Neuronal stem cell (in vitro differentiated cells): ENCODE data around the gene MTNR1A.
A peak's percentile ranks its signal among the peaks of the same experiment; 100 is the strongest.

ENCODE experiments used
- DNase-seq: peaks from one replicate; pipeline ENCODE4 v3.0.0-alpha.2; 2013; ENCODE audit warnings: low spot score
- H2AFZ ChIP-seq: one replicate; pipeline ENCODE4 v1.6.1; 2013; ENCODE audit warnings: mild to moderate bottlenecking, low read length, inconsistent platforms
- H2AK5ac ChIP-seq: 2 replicates; pipeline ENCODE4 v1.6.1; 2013; ENCODE audit warnings: low read depth, mild to moderate bottlenecking, inconsistent platforms, low read length, moderate library complexity, mixed read lengths
- H2BK120ac ChIP-seq: 2 replicates; pipeline ENCODE4 v1.6.1; 2013; ENCODE audit warnings: low read depth, mild to moderate bottlenecking, inconsistent platforms, low read length, moderate library complexity, mixed read lengths
- H2BK12ac ChIP-seq: one replicate; pipeline ENCODE4 v1.6.1; 2013; ENCODE audit warnings: low read length, inconsistent platforms
- H2BK15ac ChIP-seq: 2 replicates; pipeline ENCODE4 v1.6.1; 2013; ENCODE audit warnings: mild to moderate bottlenecking, low read length, inconsistent platforms, mixed read lengths
- H2BK5ac ChIP-seq: one replicate; pipeline ENCODE4 v1.6.1; 2013; ENCODE audit warnings: inconsistent platforms, mild to moderate bottlenecking, low read length, moderate library complexity
- H3K14ac ChIP-seq: one replicate; pipeline ENCODE4 v1.6.1; 2013; ENCODE audit warnings: low read length, inconsistent platforms
- H3K18ac ChIP-seq: 2 replicates; pipeline ENCODE4 v1.6.1; 2013; ENCODE audit warnings: low read length, inconsistent platforms
- H3K23ac ChIP-seq: 2 replicates; pipeline ENCODE4 v1.6.1; 2013; ENCODE audit warnings: low read depth, mild to moderate bottlenecking, mixed read lengths, low read length, inconsistent platforms; ENCODE audit not compliant: poor library complexity
- H3K27ac ChIP-seq: replicated peaks from 3 replicates; pipeline ENCODE4 v1.5.1; 2013; ENCODE audit warnings: low read length, inconsistent platforms
- H3K27me3 ChIP-seq, 3 experiments: 2 replicates each; pipeline ENCODE4 v1.6.1; 2013; ENCODE audit warnings: low read length in 3 of 3, mild to moderate bottlenecking in 2 of 3, inconsistent platforms in 1 of 3, low read depth in 1 of 3, mixed read lengths in 1 of 3, moderate library complexity in 1 of 3; ENCODE audit not compliant: control insufficient read depth in 3 of 3, insufficient read depth in 3 of 3
- H3K36me3 ChIP-seq, 2 donors: replicated peaks in 1 of 2; 2 replicates each; pipeline ENCODE4 v1.6.1; 2013; ENCODE audit warnings: low read length in 2 of 2; ENCODE audit not compliant: control insufficient read depth in 2 of 2, insufficient read depth in 2 of 2
- H3K4ac ChIP-seq: 2 replicates; pipeline ENCODE4 v1.6.1; 2013; ENCODE audit warnings: inconsistent platforms, mild to moderate bottlenecking, low read length, moderate library complexity
- H3K4me1 ChIP-seq, 2 donors: 1 replicate in 1 of 2; 2 replicates in 1 of 2; pipeline ENCODE4 v1.6.1; 2013; ENCODE audit warnings: low read length in 2 of 2, low read depth in 1 of 2; ENCODE audit not compliant: control insufficient read depth in 2 of 2, insufficient read depth in 1 of 2
- H3K4me2 ChIP-seq: one replicate; pipeline ENCODE4 v1.6.1; 2013; ENCODE audit warnings: mild to moderate bottlenecking, low read length, inconsistent platforms; ENCODE audit not compliant: insufficient read depth, poor library complexity, severe bottlenecking
- H3K4me3 ChIP-seq, 2 donors: 2 replicates each; pipeline ENCODE4 v1.5.1; 2013; ENCODE audit warnings: low read length in 2 of 2, mild to moderate bottlenecking in 2 of 2, inconsistent platforms in 1 of 2, moderate library complexity in 1 of 2
- H3K79me1 ChIP-seq: one replicate; pipeline ENCODE4 v1.6.1; 2013; ENCODE audit warnings: low read depth, mild to moderate bottlenecking, inconsistent platforms, low read length, moderate library complexity
- H3K9ac ChIP-seq: one replicate; pipeline ENCODE4 v1.6.1; 2013; ENCODE audit warnings: mild to moderate bottlenecking, low read depth, low read length, inconsistent platforms; ENCODE audit not compliant: poor library complexity
- H3K9me3 ChIP-seq, 2 donors: replicated peaks in 1 of 2; 2 replicates each; pipeline versions ENCODE3 to v1.6.1; 2013; ENCODE audit warnings: low read length in 2 of 2, mild to moderate bottlenecking in 2 of 2, inconsistent platforms in 1 of 2, low read depth in 1 of 2, mixed read lengths in 1 of 2, moderate library complexity in 1 of 2; ENCODE audit not compliant: control insufficient read depth in 2 of 2, insufficient read depth in 1 of 2
- H4K8ac ChIP-seq: one replicate; pipeline ENCODE4 v1.6.1; 2013; ENCODE audit warnings: low read depth, mild to moderate bottlenecking, inconsistent platforms, low read length, moderate library complexity
- H4K91ac ChIP-seq: one replicate; pipeline ENCODE4 v1.6.1; 2013; ENCODE audit warnings: low read length, low read depth, mild to moderate bottlenecking, inconsistent platforms; ENCODE audit not compliant: poor library complexity
- WGBS, 2 donors: extraction: QIAGEN DNeasy Blood & Tissue Kit; methylation state at CpG; one replicate each; pipeline ENCODE4 v1.1.7; 2013; ENCODE audit warnings: missing lambda C conversion rate in 2 of 2, mixed read lengths in 1 of 2; ENCODE audit not compliant: insufficient read length in 2 of 2, insufficient replicate concordance in 1 of 2; ENCODE audit errors: extremely low coverage in 2 of 2; 5-methylcytosine and 5-hydroxymethylcytosine counted together

Gene MTNR1A

DNA sequence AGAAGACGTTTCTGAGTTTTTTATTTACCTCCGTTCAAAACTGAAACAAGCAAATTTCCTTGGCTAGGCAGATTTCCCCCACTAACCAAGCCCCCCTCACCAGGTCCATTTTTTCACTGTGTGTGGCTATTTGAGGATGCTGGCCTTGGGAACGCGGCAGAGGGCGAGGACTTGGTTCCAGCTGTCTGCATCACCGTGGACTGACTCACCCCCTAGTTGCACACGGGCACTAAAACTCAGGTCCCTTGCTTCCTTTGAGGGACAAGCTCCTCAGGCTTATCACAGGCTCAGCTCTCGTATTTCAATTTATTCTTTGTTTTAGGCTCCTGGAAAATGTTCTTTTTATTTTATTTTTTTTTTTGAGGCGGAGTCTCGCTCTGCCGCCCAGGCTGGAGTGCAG, 8.4 kb upstream of the MTNR1A start:
- no peak overlapping the region for H3K23ac ChIP-seq
- no peak overlapping the region for H2BK5ac ChIP-seq
- H3K4me1 ChIP-seq: no peaks in the 10 kb centered on the region
- no peak for DNase-seq
- no peak overlapping the region for H3K14ac ChIP-seq
- no peak overlapping the region for H2BK120ac ChIP-seq
- H3K27ac ChIP-seq: no peak overlapping the region
- H2BK15ac ChIP-seq: no peak overlapping the region
- H2AK5ac ChIP-seq: no peak overlapping the region
- H2BK12ac ChIP-seq: no peak overlapping the region
- H3K79me1 ChIP-seq: no peaks in the 10 kb centered on the region
- no peak overlapping the region for H4K8ac ChIP-seq
- H3K18ac ChIP-seq: peak overlapping the region; percentile 19
- no peak overlapping the region for H4K91ac ChIP-seq
- WGBS, 2 donors: no CpG with 5 or more reads among the region's 11 CpGs
- no peak overlapping the region for H3K4ac ChIP-seq
- no peak overlapping the region for H3K4me3 ChIP-seq
- no peaks in the 10 kb centered on the region for H3K36me3 ChIP-seq
- no peaks in the 10 kb centered on the region for H3K27me3 ChIP-seq
- H3K9me3 ChIP-seq: peaks cover 0 to 2% of the 10 kb centered on the region in 2 donors
- no peak overlapping the region for H3K4me2 ChIP-seq
- no peak overlapping the region for H3K9ac ChIP-seq
- no peak overlapping the region for H2AFZ ChIP-seq

DNA sequence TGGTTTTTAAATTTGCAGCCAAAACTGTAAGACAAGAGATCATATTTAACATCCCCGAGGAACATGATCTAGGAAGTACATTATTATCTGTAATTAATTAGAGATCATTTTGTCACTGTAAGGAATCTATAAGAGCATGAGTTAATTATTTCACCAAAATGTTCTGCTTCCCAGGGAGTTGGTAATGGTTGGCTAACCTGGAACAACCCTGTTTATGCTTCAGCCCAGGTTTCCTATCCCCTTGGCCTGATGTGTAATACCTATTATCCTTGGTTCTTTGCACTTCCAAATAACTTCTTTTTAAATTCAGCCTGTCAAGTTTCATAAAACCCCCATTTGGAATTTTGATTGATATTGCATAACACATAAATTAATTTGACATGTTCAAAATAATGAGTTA, 6.4 kb upstream of the MTNR1A start:
- Histone ChIP-seq H3K14ac (no peak overlapping the region), H4K8ac (no peak overlapping the region), H3K4me2 (no peak overlapping the region), H3K4me3 (no peak overlapping the region), H3K9ac (no peak overlapping the region), H3K79me1 (no peaks in the 10 kb centered on the region), H3K27me3 (peaks cover 0 to 11% (median 0%) of the 10 kb centered on the region in 3 experiments), H4K91ac (no peak overlapping the region), H3K4me1 (no peaks in the 10 kb centered on the region), H3K9me3 (peaks cover 0 to 2% of the 10 kb centered on the region in 2 donors), H2BK120ac (no peak overlapping the region), H3K4ac (no peak overlapping the region), H2AFZ (no peak overlapping the region), H3K27ac (no peak overlapping the region), H2BK15ac (no peak overlapping the region), H3K23ac (no peak overlapping the region), H2BK12ac (no peak overlapping the region), H3K18ac (no peak overlapping the region), H2AK5ac (no peak overlapping the region), H3K36me3 (no peaks in the 10 kb centered on the region), H2BK5ac (no peak overlapping the region)
- no CpG with 5 or more reads among the region's 1 CpG for WGBS, 2 donors
- no peak for DNase-seq

DNA sequence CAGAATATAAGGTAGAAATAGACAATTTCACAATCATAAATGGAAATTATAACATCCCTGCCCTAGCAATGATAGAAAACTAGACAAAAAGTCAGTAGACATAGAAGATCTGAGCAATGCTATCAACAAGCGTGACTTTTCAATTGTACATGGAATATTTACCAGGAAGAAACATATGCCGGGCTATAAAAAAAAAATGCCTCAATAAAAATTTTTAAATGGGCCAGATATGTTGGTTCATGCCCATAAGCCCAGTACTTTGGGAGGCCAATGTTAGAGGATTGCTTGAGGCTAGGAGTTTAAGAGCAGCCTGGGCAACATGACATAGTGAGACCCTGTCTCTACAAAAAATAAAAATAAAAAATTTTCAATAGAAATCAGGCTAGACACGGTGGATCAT, 5.3 kb upstream of the MTNR1A start:
- no peak overlapping the region for H4K8ac ChIP-seq
- no peaks in the 10 kb centered on the region for H3K79me1 ChIP-seq
- H2AK5ac ChIP-seq: no peak overlapping the region
- no peak overlapping the region for H2BK5ac ChIP-seq
- no peaks in the 10 kb centered on the region for H3K4me1 ChIP-seq
- no peak for DNase-seq
- H3K36me3 ChIP-seq: no peaks in the 10 kb centered on the region
- H3K4ac ChIP-seq: no peak overlapping the region
- H3K23ac ChIP-seq: no peak overlapping the region
- no peak overlapping the region for H3K9ac ChIP-seq
- H3K9me3 ChIP-seq: peaks cover 0 to 2% of the 10 kb centered on the region in 2 donors
- H3K27me3 ChIP-seq: peaks cover 0 to 18% (median 0%) of the 10 kb centered on the region in 3 experiments
- no peak overlapping the region for H2AFZ ChIP-seq
- H3K4me3 ChIP-seq: no peak overlapping the region
- WGBS, 2 donors: no CpG with 5 or more reads among the region's 3 CpGs
- H2BK15ac ChIP-seq: no peak overlapping the region
- H3K14ac ChIP-seq: no peak overlapping the region
- H4K91ac ChIP-seq: no peak overlapping the region
- H3K18ac ChIP-seq: no peak overlapping the region
- H3K27ac ChIP-seq: no peak overlapping the region
- H2BK12ac ChIP-seq: no peak overlapping the region
- no peak overlapping the region for H3K4me2 ChIP-seq
- H2BK120ac ChIP-seq: no peak overlapping the region

DNA sequence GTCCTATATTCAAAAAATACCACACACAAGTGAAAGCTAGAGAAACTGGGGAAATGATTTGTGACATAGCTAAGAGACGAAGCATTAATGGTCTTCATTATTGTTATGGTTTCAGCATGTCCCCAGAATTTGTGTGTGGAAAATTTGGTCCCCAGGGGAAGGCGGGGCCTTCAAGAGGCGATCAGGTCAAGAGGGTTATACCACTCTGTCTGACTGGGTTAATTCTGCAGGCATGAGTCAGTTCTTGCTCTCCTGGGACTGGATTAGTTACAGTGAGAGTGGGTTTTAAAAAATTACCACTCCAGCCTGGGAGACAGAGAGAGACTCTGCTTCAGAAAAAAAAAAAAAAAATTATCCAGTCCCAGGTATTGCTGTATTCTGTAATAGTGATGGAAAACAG, 2.1 kb upstream of the MTNR1A start:
- no peak for DNase-seq
- no peak overlapping the region for H2AK5ac ChIP-seq
- H4K91ac ChIP-seq: no peak overlapping the region
- no peaks in the 10 kb centered on the region for H3K36me3 ChIP-seq
- H3K79me1 ChIP-seq: peaks cover 2% of the 10 kb centered on the region
- no peak overlapping the region for H3K14ac ChIP-seq
- no peak overlapping the region for H3K18ac ChIP-seq
- no peak overlapping the region for H3K27ac ChIP-seq
- no peak overlapping the region for H3K23ac ChIP-seq
- H3K4ac ChIP-seq: no peak overlapping the region
- no peak overlapping the region for H3K9ac ChIP-seq
- no peak overlapping the region for H2AFZ ChIP-seq
- H2BK15ac ChIP-seq: no peak overlapping the region
- H3K4me2 ChIP-seq: no peak overlapping the region
- no peak overlapping the region for H4K8ac ChIP-seq
- H2BK120ac ChIP-seq: no peak overlapping the region
- no peak overlapping the region for H2BK5ac ChIP-seq
- H3K4me3 ChIP-seq: no peak overlapping the region
- H3K9me3 ChIP-seq: peaks cover 0 to 2% of the 10 kb centered on the region in 2 donors
- peaks cover 0 to 45% (median 0%) of the 10 kb centered on the region in 3 experiments for H3K27me3 ChIP-seq
- H3K4me1 ChIP-seq: peaks cover 0 to 3% of the 10 kb centered on the region in 2 donors
- no peak overlapping the region for H2BK12ac ChIP-seq
- no CpG with 5 or more reads among the region's 3 CpGs for WGBS, 2 donors
